Heart right ventricle (tissue), 16 donors: ENCODE results near the gene TAF10. TPM values are rescaled to one million over a fixed set of nuclear protein-coding genes. Genes with fewer than 3 reads are reported as not detected.

ENCODE experiments used
- ATAC-seq, 8 donors: fragments of 200-7000 bp; cut with Tn5 transposase; one replicate each; pipeline ENCODE4 v1.9.1; 2020; ENCODE audit warnings: mild to moderate bottlenecking in 8 of 8, moderate library complexity in 8 of 8, moderate number of reproducible peaks in 1 of 8
- DNase-seq, 2 donors: peaks; one replicate each; pipeline ENCODE4 v3.0.0-alpha.2; 2020
- H3K27ac ChIP-seq, 10 donors: fragments of 200-600 bp; sonication (generic) in 2 of 10; one replicate each; pipeline versions ENCODE4 v1.5.0 to v1.8.0; 2020 to 2022; ENCODE audit warnings: mild to moderate bottlenecking in 3 of 10
- H3K27me3 ChIP-seq, 7 donors: fragments of 200-600 bp; one replicate each; pipeline ENCODE4 v1.8.0; 2021 to 2022; ENCODE audit warnings: mild to moderate bottlenecking in 2 of 7
- H3K36me3 ChIP-seq, 9 donors: fragments of 200-600 bp; sonication (generic) in 1 of 9; one replicate each; pipeline versions ENCODE4 v1.5.0 to v1.8.0; 2020 to 2022; ENCODE audit warnings: mild to moderate bottlenecking in 2 of 9
- H3K4me1 ChIP-seq, 9 donors: fragments of 200-600 bp; sonication (generic) in 1 of 9; one replicate each; pipeline versions ENCODE4 v1.5.0 to v1.8.0; 2020 to 2022; ENCODE audit warnings: mild to moderate bottlenecking in 4 of 9
- H3K4me3 ChIP-seq, 10 donors: fragments of 200-600 bp; sonication (generic) in 2 of 10; one replicate each; pipeline versions ENCODE4 v1.5.0 to v1.8.0; 2020 to 2022; ENCODE audit warnings: mild to moderate bottlenecking in 7 of 10, moderate library complexity in 2 of 10
- H3K9me3 ChIP-seq, 11 donors: fragments of 200-600 bp in 10 of 11; sonication (generic) in 2 of 11; one replicate each; pipeline versions ENCODE4 v1.5.0 to v1.8.0; 2013 to 2022; ENCODE audit warnings: mild to moderate bottlenecking in 2 of 11, control low read depth in 1 of 11, moderate library complexity in 1 of 11
- WGBS, 2 donors: extraction: QIAGEN DNeasy Blood & Tissue Kit; methylation state at CpG; one replicate each; pipeline ENCODE4 v1.1.7; 2013; ENCODE audit warnings: inconsistent platforms in 1 of 2; 5-methylcytosine and 5-hydroxymethylcytosine counted together
- intact Hi-C, 10 donors: fragments of 100-400 bp; cut with DNase I; formaldehyde crosslinking; loops; one replicate each; pipeline versions ENCODE4 v1.11.1 to v1.14.2; 2022
- polyA plus RNA-seq, 2 donors: library from polyadenylated mRNA; stranded (reverse); fragments of 200-250 nt; gene quantifications; one replicate each; pipeline ENCODE4 v1.2.3, GENCODE V29; 2013
- total RNA-seq, 10 donors: library from RNA; stranded (reverse); fragmentation: NEBNext Ultra II Directional in 3 of 10; extraction: Animal tissue kit (Norgen Biotek cat#: 25700) in 3 of 10; gene quantifications; one replicate each; pipeline versions ENCODE4 v1.2.1 to v1.2.4, GENCODE V29; 2021 to 2023
- TF ChIP-seq, protein P1 (sequence below), 9 donors: fragments of 200-600 bp; sonication (generic) in 2 of 9; IDR thresholded peaks; one replicate each; pipeline versions ENCODE4 v1.5.0 to v1.8.0; 2021 to 2022; ENCODE audit warnings: antibody characterized with exemption in 9 of 9, mild to moderate bottlenecking in 5 of 9, moderate library complexity in 1 of 9
- donor health status: Arrhythmogenic right ventricular cardiomyopathy.
- donor health status: ischemic (EF 13 %, LVEDD 7.1; RV severe dilation, severe dysfunction).
- donor health status: healthy with polysubstance abuse.
- donor health status: DM: no; HTN: yes; CAD: no.
- donor health status: DM: no; HTN: no; CAD: no.
- donor health status: ischemic (EF 25% LVEDD 6.9; RV normal size, moderate dysfunction).
- donor health status: ischemic (EF 25% LVEDD 5.7; RV mildly dilated, moderate dysfunction).
- donor health status: healthy.
- donor health status: DM: yes; HTN: yes; CAD: no.
- donor health status: Ischemic cardiomyopathy.
- donor health status: ischemic (EF 35%, LVEDD 5.7; RV mildly dilated, moderate dysfunction).
- donor health status: nonischemic (EF 11% LVEDD 7.7; RV severe dilation, severe dysfunction).
- donor health status: DM: yes; HTN: yes; CAD: no.
- donor health status: PGD.
- donor health status: ischemic (EF 29% LVEDD 5.4; RV normal size, mild dysfunction).
- donor health status: nonischemic (EF 23%, LVEDD 6.1; RV moderate dilation, normal function).

The TAF10 gene
- total and polyA plus RNA-seq, 12 donors: 78.0 to 254 (median 90.5) TPM

- H3K27ac ChIP-seq: peak overlapping the region in 8 of 10 donors; percentile 4 to 99 (median 97)
- intact Hi-C loops: loop anchor here in 2 of 10 donors (5.0 to 10.0 kb wide), 2 partner anchors 74 to 127 kb away; partner anchors contain the start of genes ARFIP2 (in 1 of the 2) and TIMM10B (in 1 of the 2)
- no peaks in the 10 kb centered on the region for H3K27me3 ChIP-seq
- TF ChIP-seq, protein P1, sequence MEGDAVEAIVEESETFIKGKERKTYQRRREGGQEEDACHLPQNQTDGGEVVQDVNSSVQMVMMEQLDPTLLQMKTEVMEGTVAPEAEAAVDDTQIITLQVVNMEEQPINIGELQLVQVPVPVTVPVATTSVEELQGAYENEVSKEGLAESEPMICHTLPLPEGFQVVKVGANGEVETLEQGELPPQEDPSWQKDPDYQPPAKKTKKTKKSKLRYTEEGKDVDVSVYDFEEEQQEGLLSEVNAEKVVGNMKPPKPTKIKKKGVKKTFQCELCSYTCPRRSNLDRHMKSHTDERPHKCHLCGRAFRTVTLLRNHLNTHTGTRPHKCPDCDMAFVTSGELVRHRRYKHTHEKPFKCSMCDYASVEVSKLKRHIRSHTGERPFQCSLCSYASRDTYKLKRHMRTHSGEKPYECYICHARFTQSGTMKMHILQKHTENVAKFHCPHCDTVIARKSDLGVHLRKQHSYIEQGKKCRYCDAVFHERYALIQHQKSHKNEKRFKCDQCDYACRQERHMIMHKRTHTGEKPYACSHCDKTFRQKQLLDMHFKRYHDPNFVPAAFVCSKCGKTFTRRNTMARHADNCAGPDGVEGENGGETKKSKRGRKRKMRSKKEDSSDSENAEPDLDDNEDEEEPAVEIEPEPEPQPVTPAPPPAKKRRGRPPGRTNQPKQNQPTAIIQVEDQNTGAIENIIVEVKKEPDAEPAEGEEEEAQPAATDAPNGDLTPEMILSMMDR (IDR thresholded peaks at IDR 0.05): no peak
- H3K4me1 ChIP-seq: peaks cover 11 to 84% (median 64%) of the 10 kb centered on the region in 9 donors
- whole genome bisulfite sequencing, 2 donors: 87 to 88% methylated on average over 14 of the region's 14 CpGs
- no peaks in the 10 kb centered on the region for H3K9me3 ChIP-seq
- ATAC-seq (no peak), DNase-seq (peak in 1 of 2 donors; percentile 3)
- no peak overlapping the region for H3K4me3 ChIP-seq
- peaks cover 3 to 50% (median 35%) of the 10 kb centered on the region in 9 donors for H3K36me3 ChIP-seq
These were observed 3.1 kb downstream of the TAF10 start for GRCh38 chr11:6608726-6609501.

- Histone ChIP-seq H3K9me3 (no peaks in the 10 kb centered on the region), H3K4me3 (peak overlapping the region in 2 of 10 donors; percentile 80 to 89), H3K36me3 (peaks cover 3 to 45% (median 35%) of the 10 kb centered on the region in 9 donors), H3K27ac (peak overlapping the region in 9 of 10 donors; percentile 93 to 99 (median 98)), H3K27me3 (no peaks in the 10 kb centered on the region), H3K4me1 (peaks cover 8 to 75% (median 61%) of the 10 kb centered on the region in 9 donors)
- intact Hi-C loops: loop anchor here in 2 of 10 donors (5.0 to 10.0 kb wide), 2 partner anchors 73 to 126 kb away; partner anchors contain the start of genes ARFIP2 (in 1 of the 2) and TIMM10B (in 1 of the 2)
- 91 to 92% methylated on average over 9 of the region's 9 CpGs for WGBS, 2 donors
- peak in 1 of 2 donors; percentile 6 for DNase-seq
- no peak for ATAC-seq
- TF ChIP-seq, protein P1 (IDR thresholded peaks at IDR 0.05): no peak
These were observed 4.0 kb downstream of the TAF10 start for GRCh38 chr11:6608011-6608410.

GRCh38 chr11:6607190-6607795, 4.7 kb downstream of the TAF10 start:
- DNase-seq (peak in 1 of 2 donors; percentile 2), ATAC-seq (no peak)
- Histone ChIP-seq H3K27ac (peak overlapping the region; percentile 1 to 99 (median 97)), H3K36me3 (peaks cover 3 to 45% (median 35%) of the 10 kb centered on the region in 9 donors), H3K4me1 (peaks cover 8 to 78% (median 60%) of the 10 kb centered on the region in 9 donors), H3K9me3 (no peaks in the 10 kb centered on the region), H3K4me3 (peak overlapping the region in 6 of 10 donors; percentile 1 to 97 (median 84)), H3K27me3 (no peaks in the 10 kb centered on the region)
- intact Hi-C loops: loop anchor here in 2 of 10 donors (5.0 to 10.0 kb wide), 2 partner anchors 72 to 125 kb away; partner anchors contain the start of genes ARFIP2 (in 1 of the 2) and TIMM10B (in 1 of the 2)
- TF ChIP-seq, protein P1 (IDR thresholded peaks at IDR 0.05): no peak
